DND-41 (cell line): Measurements from ENCODE around the gene CLCN2.

Source experiments
- ATAC-seq: fragments of 200-7000 bp; cut with Tn5 transposase; 3 replicates; pipeline ENCODE4 v1.9.1; 2021; ENCODE audit warnings: low read depth; ENCODE audit not compliant: insufficient read depth
- DNase-seq: peaks from one replicate; pipeline ENCODE4 v3.0.0-alpha.2; 2020
- H2AFZ ChIP-seq: 2 replicates; pipeline ENCODE4 v1.6.0; 2012; ENCODE audit warnings: low read depth, low read length
- H3K27ac ChIP-seq: 2 replicates; pipeline ENCODE4 v1.5.1; 2012; ENCODE audit warnings: low read length, inconsistent platforms
- H3K27me3 ChIP-seq: fragments of 200-600 bp; sonication (generic); 2 replicates; pipeline ENCODE4 v1.6.0; 2012; ENCODE audit warnings: low read length, mild to moderate bottlenecking, inconsistent platforms; ENCODE audit not compliant: insufficient read depth, poor library complexity
- H3K36me3 ChIP-seq: 2 replicates; pipeline ENCODE4 v1.5.1; 2012; ENCODE audit warnings: low read length, inconsistent platforms; ENCODE audit not compliant: insufficient read depth
- H3K4me1 ChIP-seq: 2 replicates; pipeline ENCODE4 v1.5.1; 2012; ENCODE audit warnings: mild to moderate bottlenecking, low read length; ENCODE audit not compliant: insufficient read depth
- H3K4me2 ChIP-seq: 2 replicates; pipeline ENCODE4 v1.6.0; 2012; ENCODE audit warnings: mild to moderate bottlenecking, moderate library complexity, low read length, inconsistent platforms; ENCODE audit not compliant: insufficient read depth
- H3K4me3 ChIP-seq, 2 experiments: fragments of 200-600 bp in 1 of 2; shearing (Covaris generic) in 1 of 2; 2 replicates each; pipeline ENCODE4 v1.5.1; 2012 to 2016; ENCODE audit warnings: inconsistent platforms in 2 of 2, low read length in 2 of 2, mild to moderate bottlenecking in 2 of 2, low read depth in 1 of 2, moderate library complexity in 1 of 2
- H3K79me2 ChIP-seq: 2 replicates; pipeline ENCODE4 v1.6.0; 2012; ENCODE audit warnings: low read length, inconsistent platforms; ENCODE audit not compliant: insufficient read depth
- H3K9ac ChIP-seq: 2 replicates; pipeline ENCODE4 v1.6.0; 2012; ENCODE audit warnings: low read depth, mild to moderate bottlenecking, inconsistent platforms, low read length, moderate library complexity
- H3K9me3 ChIP-seq: 2 replicates; pipeline ENCODE4 v1.5.1; 2012; ENCODE audit warnings: low read length, moderate library complexity, mild to moderate bottlenecking, inconsistent platforms; ENCODE audit not compliant: insufficient read depth, severe bottlenecking
- H4K20me1 ChIP-seq: 2 replicates; pipeline ENCODE4 v1.6.0; 2012; ENCODE audit warnings: low read length; ENCODE audit not compliant: insufficient read depth
- EZH2 ChIP-seq: IDR thresholded peaks from 3 replicates; pipeline ENCODE4 v1.6.1; 2012; ENCODE audit warnings: borderline replicate concordance, low read depth, mild to moderate bottlenecking, moderate library complexity, low read length, inconsistent platforms; ENCODE audit not compliant: severe bottlenecking
- TF ChIP-seq, protein P1 (sequence below): IDR thresholded peaks from 2 replicates; pipeline ENCODE4 v1.5.1; 2012; ENCODE audit warnings: borderline replicate concordance, low read length, moderate library complexity, mild to moderate bottlenecking; ENCODE audit not compliant: poor library complexity, severe bottlenecking; ENCODE audit errors: extremely low read depth

The CLCN2 gene

DNA sequence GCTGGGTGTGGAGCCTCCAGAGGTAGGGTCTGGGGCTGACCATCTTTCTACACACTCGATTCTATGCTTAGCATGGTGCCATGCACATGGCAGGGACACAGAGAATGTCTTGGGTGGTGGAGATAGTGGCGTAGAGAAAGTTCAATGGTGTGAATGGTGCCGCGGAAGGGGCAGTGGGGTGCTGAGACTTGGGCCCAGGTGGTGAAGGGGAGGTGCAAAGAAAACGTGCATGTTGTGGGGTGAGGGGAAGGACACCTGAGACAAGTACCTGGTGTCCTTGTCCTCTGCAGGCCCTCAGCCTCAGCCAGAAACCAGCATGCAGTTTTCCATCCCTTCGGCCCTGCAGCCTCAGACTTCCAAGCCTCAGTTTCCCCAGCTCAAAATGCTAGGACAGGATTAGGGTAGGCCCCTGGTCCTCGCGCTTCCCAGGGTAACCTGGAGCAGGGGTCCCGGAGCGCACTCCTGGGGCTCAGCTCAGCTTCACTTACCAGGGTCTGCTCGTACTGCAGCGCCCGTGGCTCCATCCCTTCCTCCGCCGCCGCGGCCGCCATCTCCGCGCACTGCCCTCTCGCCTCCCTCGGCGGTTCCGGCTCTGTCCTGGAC, 375 bp downstream of the CLCN2 start:
- peaks cover 39% of the 10 kb centered on the region for H3K79me2 ChIP-seq
- H3K4me2 ChIP-seq, result peak overlapping the region; percentile 87
- peaks cover 27% of the 10 kb centered on the region for H4K20me1 ChIP-seq
- peak overlapping the region; percentile 96 for H2AFZ ChIP-seq
- peak; percentile 1; the same call in 2 of the 3 replicates for ATAC-seq
- peak overlapping the region; percentile 20 to 95; a peak in 3 of 4 replicates for H3K4me3 ChIP-seq
- H3K9me3 ChIP-seq, result no peaks in the 10 kb centered on the region
- peaks cover 34% of the 10 kb centered on the region for H3K4me1 ChIP-seq
- H3K9ac ChIP-seq, result peak overlapping the region; percentile 89
- no peak for DNase-seq
- TF ChIP-seq EZH2, result no peak
- TF ChIP-seq, protein P1, sequence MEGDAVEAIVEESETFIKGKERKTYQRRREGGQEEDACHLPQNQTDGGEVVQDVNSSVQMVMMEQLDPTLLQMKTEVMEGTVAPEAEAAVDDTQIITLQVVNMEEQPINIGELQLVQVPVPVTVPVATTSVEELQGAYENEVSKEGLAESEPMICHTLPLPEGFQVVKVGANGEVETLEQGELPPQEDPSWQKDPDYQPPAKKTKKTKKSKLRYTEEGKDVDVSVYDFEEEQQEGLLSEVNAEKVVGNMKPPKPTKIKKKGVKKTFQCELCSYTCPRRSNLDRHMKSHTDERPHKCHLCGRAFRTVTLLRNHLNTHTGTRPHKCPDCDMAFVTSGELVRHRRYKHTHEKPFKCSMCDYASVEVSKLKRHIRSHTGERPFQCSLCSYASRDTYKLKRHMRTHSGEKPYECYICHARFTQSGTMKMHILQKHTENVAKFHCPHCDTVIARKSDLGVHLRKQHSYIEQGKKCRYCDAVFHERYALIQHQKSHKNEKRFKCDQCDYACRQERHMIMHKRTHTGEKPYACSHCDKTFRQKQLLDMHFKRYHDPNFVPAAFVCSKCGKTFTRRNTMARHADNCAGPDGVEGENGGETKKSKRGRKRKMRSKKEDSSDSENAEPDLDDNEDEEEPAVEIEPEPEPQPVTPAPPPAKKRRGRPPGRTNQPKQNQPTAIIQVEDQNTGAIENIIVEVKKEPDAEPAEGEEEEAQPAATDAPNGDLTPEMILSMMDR, result no peak
- H3K36me3 ChIP-seq, result peaks cover 12% of the 10 kb centered on the region
- H3K27me3 ChIP-seq, result no peaks in the 10 kb centered on the region
- 0 out of 2 replicates have a peak overlapping the region, but pooled peaks have one; percentile 1 for H3K27ac ChIP-seq

DNA sequence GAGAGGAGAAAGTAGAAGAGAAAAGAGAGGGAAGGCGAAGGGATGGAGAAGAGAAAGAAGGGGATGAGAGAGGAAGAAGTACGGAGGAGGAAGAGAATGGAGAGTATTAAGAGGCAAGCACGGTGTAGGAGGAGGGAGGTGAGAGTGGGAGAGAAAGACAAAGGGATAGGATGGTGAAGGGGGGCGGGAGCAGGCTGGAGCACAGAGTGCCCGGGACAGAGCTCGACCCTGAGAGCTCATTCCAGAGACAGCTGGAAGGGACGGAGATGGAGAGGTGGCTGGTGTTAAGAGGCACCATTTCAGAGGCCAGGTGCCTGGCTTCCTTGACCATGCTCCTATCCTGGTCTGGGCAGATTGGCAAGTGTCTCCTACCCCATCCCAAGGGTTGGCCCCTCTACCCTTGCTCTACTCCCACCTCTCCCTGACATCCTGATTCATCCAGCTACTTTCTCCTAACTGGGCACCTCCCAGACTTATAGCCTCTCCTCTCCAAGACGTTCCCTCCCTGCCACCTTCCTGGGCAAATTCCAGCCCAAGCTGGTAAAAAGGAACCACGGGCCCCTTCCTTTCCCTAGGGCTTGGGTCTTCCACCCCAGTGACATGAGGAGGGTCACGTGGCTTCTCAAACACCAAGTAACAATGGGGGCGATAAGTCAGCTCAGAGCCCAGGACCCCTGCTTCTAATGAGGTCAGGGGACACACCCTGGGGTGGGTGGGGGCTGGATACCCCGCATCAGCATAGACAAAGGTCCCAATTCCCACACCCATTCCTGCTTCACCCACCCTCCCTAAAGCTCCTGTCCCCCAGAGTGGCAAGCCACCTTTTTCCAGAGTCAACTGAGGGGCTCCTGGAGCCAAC, 1.1 kb downstream of the CLCN2 start:
- H3K4me3 ChIP-seq, result peak overlapping the region in 1 of 2 experiments; percentile 95; a peak in 3 of 4 replicates
- TF ChIP-seq, protein P1, result no peak
- TF ChIP-seq EZH2, result no peak
- H2AFZ ChIP-seq, result no peak overlapping the region
- peaks cover 27% of the 10 kb centered on the region for H4K20me1 ChIP-seq
- peak overlapping the region; percentile 89; the same call in 1 of the 2 replicates for H3K9ac ChIP-seq
- H3K27me3 ChIP-seq, result no peaks in the 10 kb centered on the region
- H3K36me3 ChIP-seq, result peaks cover 16% of the 10 kb centered on the region
- H3K4me2 ChIP-seq, result peak overlapping the region; percentile 87
- no peak for DNase-seq
- H3K79me2 ChIP-seq, result peaks cover 38% of the 10 kb centered on the region
- H3K9me3 ChIP-seq, result no peaks in the 10 kb centered on the region
- no peak for ATAC-seq
- H3K4me1 ChIP-seq, result peaks cover 34% of the 10 kb centered on the region
- no peak overlapping the region for H3K27ac ChIP-seq

- TF ChIP-seq, protein P1, result no peak
- TF ChIP-seq EZH2, result no peak
- peaks cover 31% of the 10 kb centered on the region for H3K79me2 ChIP-seq
- peaks cover 25% of the 10 kb centered on the region for H4K20me1 ChIP-seq
- no peak for ATAC-seq
- no peaks in the 10 kb centered on the region for H3K27me3 ChIP-seq
- peaks cover 27% of the 10 kb centered on the region for H3K4me1 ChIP-seq
- H3K4me3 ChIP-seq, result no peak overlapping the region
- peak overlapping the region; percentile 31; the same call in 1 of the 2 replicates for H3K4me2 ChIP-seq
- no peak for DNase-seq
- peaks cover 10% of the 10 kb centered on the region for H3K36me3 ChIP-seq
- no peak overlapping the region for H3K27ac ChIP-seq
- H2AFZ ChIP-seq, result no peak overlapping the region
- H3K9ac ChIP-seq, result no peak overlapping the region
- no peaks in the 10 kb centered on the region for H3K9me3 ChIP-seq
Measured at GRCh38 chr3:184359610-184360009, 1.8 kb downstream of the CLCN2 start.
